Activated B cell treated with CpG ODN at 0.5 μM for 24 hours (primary cell): ENCODE results near the gene MYRIP. TPM values are rescaled to one million over a fixed set of nuclear protein-coding genes. Genes with fewer than 3 reads are reported as not detected.

ENCODE experiments used
- ATAC-seq: fragments of 200-7000 bp; cut with Tn5 transposase; one replicate; pipeline ENCODE4 v1.10.0; 2021; ENCODE audit warnings: low read depth, mild to moderate bottlenecking, moderate library complexity
- CTCF ChIA-PET: fragments of 350-600 bp; sonication (Branson Sonifier 250); formaldehyde crosslinking; loops from one replicate; lab custom pipeline; 2021; ENCODE audit warnings: antibody characterized with exemption; lab: Charles Lee
- POLR2A ChIA-PET: fragments of 350-600 bp; sonication (Branson Sonifier 250); formaldehyde crosslinking; loops from one replicate; lab custom pipeline; 2021; ENCODE audit warnings: antibody characterized with exemption; lab: Charles Lee
- DNase-seq: peaks from one replicate; pipeline ENCODE4 v3.0.0; 2022
- H3K27ac Mint-ChIP-seq: one replicate; pipeline ENCODE4 v1.8.0; 2020; ENCODE audit warnings: mixed read lengths
- H3K27me3 Mint-ChIP-seq: one replicate; pipeline ENCODE4 v1.8.0; 2021; ENCODE audit warnings: mixed read lengths
- H3K36me3 Mint-ChIP-seq: one replicate; pipeline ENCODE4 v1.8.0; 2021; ENCODE audit warnings: low read depth, mixed read lengths
- H3K4me1 Mint-ChIP-seq: one replicate; pipeline ENCODE4 v1.8.0; 2021; ENCODE audit warnings: mixed read lengths
- H3K4me3 Mint-ChIP-seq: one replicate; pipeline ENCODE4 v1.8.0; 2020; ENCODE audit warnings: mild to moderate bottlenecking, mixed read lengths
- H3K9me3 Mint-ChIP-seq: one replicate; pipeline ENCODE4 v1.8.0; 2020; ENCODE audit warnings: mixed read lengths
- intact Hi-C: fragments of 100-400 bp; cut with micrococcal nuclease; formaldehyde crosslinking; loops from one replicate; pipeline ENCODE4 v1.15.1; 2024
- total RNA-seq: library from RNA; stranded (reverse); gene quantifications from 2 replicates; pipeline ENCODE4 v1.2.3, GENCODE V29; 2022
- TF ChIP-seq, protein P1 (sequence below): fragments of 200-600 bp; IDR thresholded peaks from one replicate; pipeline ENCODE4 v1.8.0; 2022; ENCODE audit warnings: antibody characterized with exemption, mild to moderate bottlenecking

Gene MYRIP
- total RNA-seq, 1 donor from 2014 or later = 0.20 TPM

DNA sequence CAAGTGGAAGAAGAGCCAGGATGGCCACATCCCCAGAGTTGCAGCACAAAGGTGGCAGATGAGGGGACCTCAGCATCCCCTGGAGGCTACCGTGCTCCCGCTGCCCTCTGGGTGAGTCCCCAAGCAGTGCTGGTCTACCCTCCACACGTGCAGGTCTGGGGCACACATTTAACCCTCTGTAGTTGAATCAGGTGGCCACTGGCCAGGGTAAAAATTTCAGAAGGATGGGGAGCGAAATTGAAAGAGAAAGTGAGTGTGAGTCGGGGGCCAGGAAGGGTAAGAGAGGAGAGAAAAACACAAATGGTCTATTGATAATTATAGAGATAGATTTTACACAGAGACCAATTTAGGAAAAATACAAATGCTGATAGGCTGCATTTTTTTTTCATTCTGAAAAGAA is 360.6 kb downstream of the MYRIP start:
- H3K27me3 Mint-ChIP-seq = peaks cover 2% of the 10 kb centered on the region
- TF ChIP-seq, protein P1, sequence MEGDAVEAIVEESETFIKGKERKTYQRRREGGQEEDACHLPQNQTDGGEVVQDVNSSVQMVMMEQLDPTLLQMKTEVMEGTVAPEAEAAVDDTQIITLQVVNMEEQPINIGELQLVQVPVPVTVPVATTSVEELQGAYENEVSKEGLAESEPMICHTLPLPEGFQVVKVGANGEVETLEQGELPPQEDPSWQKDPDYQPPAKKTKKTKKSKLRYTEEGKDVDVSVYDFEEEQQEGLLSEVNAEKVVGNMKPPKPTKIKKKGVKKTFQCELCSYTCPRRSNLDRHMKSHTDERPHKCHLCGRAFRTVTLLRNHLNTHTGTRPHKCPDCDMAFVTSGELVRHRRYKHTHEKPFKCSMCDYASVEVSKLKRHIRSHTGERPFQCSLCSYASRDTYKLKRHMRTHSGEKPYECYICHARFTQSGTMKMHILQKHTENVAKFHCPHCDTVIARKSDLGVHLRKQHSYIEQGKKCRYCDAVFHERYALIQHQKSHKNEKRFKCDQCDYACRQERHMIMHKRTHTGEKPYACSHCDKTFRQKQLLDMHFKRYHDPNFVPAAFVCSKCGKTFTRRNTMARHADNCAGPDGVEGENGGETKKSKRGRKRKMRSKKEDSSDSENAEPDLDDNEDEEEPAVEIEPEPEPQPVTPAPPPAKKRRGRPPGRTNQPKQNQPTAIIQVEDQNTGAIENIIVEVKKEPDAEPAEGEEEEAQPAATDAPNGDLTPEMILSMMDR = no peak
- POLR2A ChIA-PET = no interaction called here
- intact Hi-C loops = no loop called here
- no peak overlapping the region for H3K27ac Mint-ChIP-seq
- ATAC-seq (no peak), DNase-seq (no peak)
- H3K4me3 Mint-ChIP-seq = peak overlapping the region; percentile 32
- CTCF ChIA-PET = interaction anchor here (1.1 kb wide), 1 partner anchor 22 kb away, joined by 3 read pairs; no protein-coding TSS in a partner anchor
- H3K4me1 Mint-ChIP-seq = peaks cover 12% of the 10 kb centered on the region
- no peaks in the 10 kb centered on the region for H3K36me3 Mint-ChIP-seq
- no peaks in the 10 kb centered on the region for H3K9me3 Mint-ChIP-seq

DNA sequence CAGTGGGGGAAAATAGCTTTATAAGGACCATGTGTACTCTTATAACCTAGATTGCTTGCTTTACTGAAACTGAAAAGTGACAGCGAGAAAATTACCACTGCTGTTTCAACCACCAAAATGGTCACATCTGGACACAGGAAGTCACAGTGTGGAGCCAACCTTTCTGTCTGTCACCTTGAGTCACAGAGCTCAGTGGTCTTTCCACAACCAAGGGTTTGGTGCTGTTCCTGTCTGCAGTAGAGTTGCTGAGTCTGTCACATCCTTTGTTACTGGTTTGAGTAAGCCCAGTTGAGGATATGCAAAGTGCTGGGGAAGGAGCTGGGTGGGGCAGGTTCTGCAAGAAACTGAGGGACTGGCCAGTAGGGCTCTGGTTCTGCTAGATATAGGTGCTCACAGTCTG is 361.0 kb downstream of the MYRIP start:
- intact Hi-C loops = no loop called here
- TF ChIP-seq, protein P1 = no peak
- H3K4me1 Mint-ChIP-seq = peaks cover 12% of the 10 kb centered on the region
- H3K36me3 Mint-ChIP-seq = no peaks in the 10 kb centered on the region
- ATAC-seq (no peak), DNase-seq (no peak)
- H3K27me3 Mint-ChIP-seq = peaks cover 2% of the 10 kb centered on the region
- H3K9me3 Mint-ChIP-seq = no peaks in the 10 kb centered on the region
- CTCF ChIA-PET = interaction anchor here (1.1 kb wide), 1 partner anchor 21 kb away, joined by 3 read pairs; no protein-coding TSS in a partner anchor
- H3K4me3 Mint-ChIP-seq = no peak overlapping the region
- no peak overlapping the region for H3K27ac Mint-ChIP-seq
- POLR2A ChIA-PET = no interaction called here

DNA sequence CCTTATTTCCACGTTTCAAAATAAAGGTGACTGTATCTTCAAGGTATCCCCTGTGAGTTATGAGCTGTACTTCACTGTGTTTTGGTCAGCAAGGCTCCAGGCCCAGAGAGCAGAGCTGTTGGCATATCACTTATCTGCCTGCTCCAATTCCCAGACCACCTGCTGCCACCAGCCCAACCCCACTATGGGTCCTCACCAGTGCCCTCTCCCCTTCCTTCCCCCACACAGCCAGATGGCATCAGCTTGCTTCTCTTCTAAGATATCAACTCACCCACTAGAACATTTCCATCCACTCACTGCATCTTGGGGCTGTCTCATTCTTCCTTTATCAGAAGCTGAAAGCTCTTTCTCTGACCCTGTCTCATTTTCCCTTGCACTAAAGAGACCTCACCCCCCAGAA is 363.2 kb downstream of the MYRIP start:
- ATAC-seq (no peak), DNase-seq (no peak)
- POLR2A ChIA-PET = no interaction called here

DNA sequence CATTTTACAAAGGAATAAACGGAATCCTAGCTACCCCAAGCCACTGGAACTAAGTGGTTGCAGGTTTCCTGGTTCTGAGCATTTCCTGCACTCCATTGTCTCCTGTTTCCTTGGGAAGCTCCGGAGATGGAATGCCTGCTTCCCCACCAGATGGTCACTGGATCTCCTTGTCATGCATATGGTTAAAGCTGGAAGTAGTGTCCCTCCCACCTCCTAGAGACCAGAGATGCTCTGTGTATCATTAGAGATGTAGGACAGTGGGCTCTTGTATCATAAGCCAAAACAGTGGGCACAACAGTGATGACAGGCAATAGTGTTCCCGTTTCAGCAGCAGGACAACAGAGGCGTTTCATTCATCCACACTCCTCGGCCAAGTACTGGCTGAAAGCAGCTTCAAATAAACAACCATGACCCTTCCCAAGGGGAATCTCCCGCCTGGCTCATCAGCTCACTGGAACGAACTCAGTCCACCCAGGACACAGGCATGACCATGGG is 363.9 kb downstream of the MYRIP start:
- Mint-ChIP-seq H3K4me1 (peaks cover 12% of the 10 kb centered on the region), H3K4me3 (no peak overlapping the region), H3K27me3 (no peaks in the 10 kb centered on the region), H3K27ac (no peak overlapping the region), H3K36me3 (no peaks in the 10 kb centered on the region), H3K9me3 (no peaks in the 10 kb centered on the region)
- CTCF ChIA-PET = interaction anchor here (1.1 to 1.4 kb wide), 2 partner anchors 8 to 18 kb away, joined by 3 to 4 read pairs; no protein-coding TSS in a partner anchor
- POLR2A ChIA-PET = no interaction called here
- ATAC-seq = no peak
- intact Hi-C loops = no loop called here
- TF ChIP-seq, protein P1 = no peak
- DNase-seq = no peak

More for the DNA sequence above, 363.2 kb downstream of the MYRIP start:
- H3K27me3 Mint-ChIP-seq = no peaks in the 10 kb centered on the region
- intact Hi-C loops = no loop called here
- TF ChIP-seq, protein P1 = no peak
- no peaks in the 10 kb centered on the region for H3K36me3 Mint-ChIP-seq
- H3K4me3 Mint-ChIP-seq = no peak overlapping the region
- CTCF ChIA-PET = interaction anchor here (1.4 kb wide), 1 partner anchor 9 kb away, joined by 4 read pairs; no protein-coding TSS in a partner anchor
- no peak overlapping the region for H3K27ac Mint-ChIP-seq
- peaks cover 12% of the 10 kb centered on the region for H3K4me1 Mint-ChIP-seq
- no peaks in the 10 kb centered on the region for H3K9me3 Mint-ChIP-seq

DNA sequence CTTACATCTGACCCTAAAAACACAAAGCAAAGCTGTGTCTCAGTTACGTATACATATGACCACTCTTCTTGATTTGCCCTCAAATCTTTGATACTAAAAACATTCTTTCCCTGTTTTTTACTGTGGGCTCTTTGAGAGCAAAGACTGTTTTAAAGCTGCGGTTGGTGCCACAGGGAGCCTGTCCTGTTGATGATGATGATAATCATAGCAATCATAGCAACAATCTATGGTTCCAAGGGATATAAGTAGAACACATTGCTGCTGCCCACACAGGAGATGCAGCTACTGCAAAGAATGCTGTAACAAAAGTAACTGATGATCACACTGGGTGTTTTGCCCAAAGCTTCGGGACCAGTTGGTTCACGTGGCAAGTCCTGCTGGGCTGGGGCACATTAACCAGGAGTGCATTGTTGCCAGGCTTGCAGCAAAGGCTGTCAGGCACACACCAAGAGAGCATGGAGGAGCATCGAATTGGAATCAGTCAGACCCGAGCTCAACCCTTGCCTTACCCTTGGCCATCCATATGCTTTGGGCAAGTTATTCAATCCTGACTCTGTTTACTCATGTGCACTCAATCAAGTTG is 368.7 kb downstream of the MYRIP start:
- POLR2A ChIA-PET = no interaction called here

More for the DNA sequence above, 368.7 kb downstream of the MYRIP start:
- no peak overlapping the region for H3K4me3 Mint-ChIP-seq
- TF ChIP-seq, protein P1 = no peak
- no peak overlapping the region for H3K27ac Mint-ChIP-seq
- no peaks in the 10 kb centered on the region for H3K36me3 Mint-ChIP-seq
- no peaks in the 10 kb centered on the region for H3K9me3 Mint-ChIP-seq
- H3K4me1 Mint-ChIP-seq = no peaks in the 10 kb centered on the region
- intact Hi-C loops = loop anchor here (5.0 kb wide), 1 partner anchor 456 kb away; no protein-coding TSS in a partner anchor
- CTCF ChIA-PET = interaction anchor here (1.0 to 1.9 kb wide), 5 partner anchors 9 to 731 kb away, joined by 3 to 9 read pairs (median 8); no protein-coding TSS in a partner anchor
- ATAC-seq = no peak
- DNase-seq = no peak
- no peaks in the 10 kb centered on the region for H3K27me3 Mint-ChIP-seq
